ENCODE data around the gene GSN.

DNA sequence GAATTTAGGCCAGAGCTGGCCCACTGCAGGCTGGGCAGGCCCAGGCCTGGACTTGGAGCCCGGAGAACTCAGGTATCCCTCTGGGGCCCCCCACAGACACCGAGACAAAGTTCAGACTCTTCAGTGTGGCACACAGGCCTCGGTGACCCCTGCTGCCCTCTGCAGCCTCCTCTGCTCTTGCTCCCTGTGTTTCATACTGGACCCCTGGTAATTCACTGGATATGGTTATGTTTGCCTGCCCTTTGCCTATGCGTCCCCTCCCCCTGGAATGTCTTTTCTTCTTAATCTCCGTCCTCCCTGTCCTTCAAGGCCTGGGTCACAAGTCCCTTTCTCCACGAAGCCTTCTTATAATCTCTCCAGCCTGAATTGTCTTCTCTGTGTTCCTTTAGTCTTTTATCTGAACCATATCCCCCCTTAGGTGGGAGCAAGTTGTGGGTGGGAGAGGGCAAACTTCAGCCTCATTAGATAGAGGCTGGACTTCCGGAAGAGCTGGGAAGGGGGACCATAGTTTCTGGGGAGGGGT, 30.1 kb downstream of the GSN start:
- TF ChIP-seq, protein P1, sequence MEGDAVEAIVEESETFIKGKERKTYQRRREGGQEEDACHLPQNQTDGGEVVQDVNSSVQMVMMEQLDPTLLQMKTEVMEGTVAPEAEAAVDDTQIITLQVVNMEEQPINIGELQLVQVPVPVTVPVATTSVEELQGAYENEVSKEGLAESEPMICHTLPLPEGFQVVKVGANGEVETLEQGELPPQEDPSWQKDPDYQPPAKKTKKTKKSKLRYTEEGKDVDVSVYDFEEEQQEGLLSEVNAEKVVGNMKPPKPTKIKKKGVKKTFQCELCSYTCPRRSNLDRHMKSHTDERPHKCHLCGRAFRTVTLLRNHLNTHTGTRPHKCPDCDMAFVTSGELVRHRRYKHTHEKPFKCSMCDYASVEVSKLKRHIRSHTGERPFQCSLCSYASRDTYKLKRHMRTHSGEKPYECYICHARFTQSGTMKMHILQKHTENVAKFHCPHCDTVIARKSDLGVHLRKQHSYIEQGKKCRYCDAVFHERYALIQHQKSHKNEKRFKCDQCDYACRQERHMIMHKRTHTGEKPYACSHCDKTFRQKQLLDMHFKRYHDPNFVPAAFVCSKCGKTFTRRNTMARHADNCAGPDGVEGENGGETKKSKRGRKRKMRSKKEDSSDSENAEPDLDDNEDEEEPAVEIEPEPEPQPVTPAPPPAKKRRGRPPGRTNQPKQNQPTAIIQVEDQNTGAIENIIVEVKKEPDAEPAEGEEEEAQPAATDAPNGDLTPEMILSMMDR (IDR thresholded peaks at IDR 0.05): no peak
- TF ChIP-seq POLR2A (IDR thresholded peaks at IDR 0.05): no peak
- no peak for TF ChIP-seq POLR2AphosphoS5 (IDR thresholded peaks at IDR 0.05)
